ENCODE results near the gene EIF1B.

EIF1B gene

GRCh38 chr3:40308725-40309417 lies 636 bp upstream of the EIF1B start:
- DNase-seq (ENCODE audit: low read depth in 2 of 2): no peak

- DNase-seq (ENCODE audit: low read depth in 2 of 2): no peak
These were observed 603 bp downstream of the EIF1B start for GRCh38 chr3:40309925-40310695.

- no peak for DNase-seq (ENCODE audit: low read depth in 2 of 2)
These were observed 1.2 kb downstream of the EIF1B start for GRCh38 chr3:40310705-40311104.

GRCh38 chr3:40312661-40313226 lies 3.2 kb downstream of the EIF1B start:
- DNase-seq (ENCODE audit: low read depth in 2 of 2): no peak

- no peak for DNase-seq (ENCODE audit: low read depth in 2 of 2)
These were observed 4.7 kb downstream of the EIF1B start for GRCh38 chr3:40313975-40314860.

- DNase-seq (ENCODE audit: low read depth in 2 of 2): no peak
These were observed 7.8 kb downstream of the EIF1B start for GRCh38 chr3:40317061-40317855.

GRCh38 chr3:40321818-40322217 lies 12.3 kb downstream of the EIF1B start:
- DNase-seq (ENCODE audit: low read depth in 2 of 2): no peak

GRCh38 chr3:40323946-40324345 lies 14.4 kb downstream of the EIF1B start:
- no peak for DNase-seq (ENCODE audit: low read depth in 2 of 2)

- no peak for DNase-seq (ENCODE audit: low read depth in 2 of 2)
These were observed 15.1 kb downstream of the EIF1B start for GRCh38 chr3:40324621-40325020.

- no peak for DNase-seq (ENCODE audit: low read depth in 2 of 2)
These were observed 16.0 kb downstream of the EIF1B start for GRCh38 chr3:40325465-40325864.

GRCh38 chr3:40328374-40328773 lies 18.9 kb downstream of the EIF1B start:
- DNase-seq (ENCODE audit: low read depth in 2 of 2): no peak

- no peak for DNase-seq (ENCODE audit: low read depth in 2 of 2)
These were observed 19.6 kb downstream of the EIF1B start for GRCh38 chr3:40329071-40329470.

- DNase-seq (ENCODE audit: low read depth in 2 of 2): no peak
These were observed 23.2 kb downstream of the EIF1B start for GRCh38 chr3:40332684-40333083.

- no peak for DNase-seq (ENCODE audit: low read depth in 2 of 2)
These were observed 23.9 kb downstream of the EIF1B start for GRCh38 chr3:40333416-40333815.

- no peak for DNase-seq (ENCODE audit: low read depth in 2 of 2)
These were observed 24.3 kb downstream of the EIF1B start for GRCh38 chr3:40333852-40334251.

GRCh38 chr3:40336101-40336500 lies 26.6 kb downstream of the EIF1B start:
- no peak for DNase-seq (ENCODE audit: low read depth in 2 of 2)

- DNase-seq (ENCODE audit: low read depth in 2 of 2): no peak
These were observed 27.1 kb downstream of the EIF1B start for GRCh38 chr3:40336511-40337135.

- DNase-seq (ENCODE audit: low read depth in 2 of 2): no peak
These were observed 27.9 kb downstream of the EIF1B start for GRCh38 chr3:40337136-40338108.

- no peak for DNase-seq (ENCODE audit: low read depth in 2 of 2)
These were observed 30.4 kb downstream of the EIF1B start for GRCh38 chr3:40339871-40340270.

Measured in fibroblast of skin of left biceps (primary cell).